PC-9 (cell line): ENCODE measurements around the gene CCDC146.
"Not testable (repeated sequence)": the region's sequence is repeated elsewhere in the genome, so short reads cannot be mapped to it uniquely, and the experiment has no call there.

ENCODE experiments used
- EZH2 ChIP-seq: fragments of 200-600 bp; sonication (generic); IDR thresholded peaks from 2 replicates; pipeline ENCODE4 v1.8.0; 2017; ENCODE audit warnings: antibody characterized with exemption, low read depth
- TF ChIP-seq, protein P1 (sequence below): fragments of 200-600 bp; sonication (generic); conservative IDR thresholded peaks from 2 replicates; pipeline ENCODE4 v1.6.1; 2017; ENCODE audit warnings: mixed run types, antibody characterized with exemption, mild to moderate bottlenecking, moderate library complexity

GRCh38 chr7:77177321-77177904, 55.0 kb downstream of the CCDC146 start:
- not testable (repeated sequence) for TF ChIP-seq EZH2
- TF ChIP-seq, protein P1, sequence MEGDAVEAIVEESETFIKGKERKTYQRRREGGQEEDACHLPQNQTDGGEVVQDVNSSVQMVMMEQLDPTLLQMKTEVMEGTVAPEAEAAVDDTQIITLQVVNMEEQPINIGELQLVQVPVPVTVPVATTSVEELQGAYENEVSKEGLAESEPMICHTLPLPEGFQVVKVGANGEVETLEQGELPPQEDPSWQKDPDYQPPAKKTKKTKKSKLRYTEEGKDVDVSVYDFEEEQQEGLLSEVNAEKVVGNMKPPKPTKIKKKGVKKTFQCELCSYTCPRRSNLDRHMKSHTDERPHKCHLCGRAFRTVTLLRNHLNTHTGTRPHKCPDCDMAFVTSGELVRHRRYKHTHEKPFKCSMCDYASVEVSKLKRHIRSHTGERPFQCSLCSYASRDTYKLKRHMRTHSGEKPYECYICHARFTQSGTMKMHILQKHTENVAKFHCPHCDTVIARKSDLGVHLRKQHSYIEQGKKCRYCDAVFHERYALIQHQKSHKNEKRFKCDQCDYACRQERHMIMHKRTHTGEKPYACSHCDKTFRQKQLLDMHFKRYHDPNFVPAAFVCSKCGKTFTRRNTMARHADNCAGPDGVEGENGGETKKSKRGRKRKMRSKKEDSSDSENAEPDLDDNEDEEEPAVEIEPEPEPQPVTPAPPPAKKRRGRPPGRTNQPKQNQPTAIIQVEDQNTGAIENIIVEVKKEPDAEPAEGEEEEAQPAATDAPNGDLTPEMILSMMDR = not testable (repeated sequence)
